ENCODE data around the gene KRT16.

GRCh38 chr17:41583137-41584127 lies 29.1 kb downstream of the KRT16 start:
- TF ChIP-seq POLR2A (IDR thresholded peaks at IDR 0.05; ENCODE audit: low read depth, low read length) (no peak), TAF1 (IDR thresholded peaks at IDR 0.05; ENCODE audit: borderline replicate concordance, low read depth, low read length) (no peak), POLR2AphosphoS5 (IDR thresholded peaks at IDR 0.05; ENCODE audit: low read depth, low read length) (no peak)
